ENCODE data around the gene KIZ. TPM values are rescaled to one million over a fixed set of nuclear protein-coding genes. Genes with fewer than 3 reads are reported as not detected.

Gene KIZ
- total RNA-seq, 1 experiment from 2014 or later, result 17.6 TPM

GRCh38 chr20:21184819-21185218 is 58.9 kb downstream of the KIZ start:
- DNase-seq (ENCODE audit: low read depth, low spot score) (no peak), ATAC-seq (no peak)
- TF ChIP-seq, protein P1, sequence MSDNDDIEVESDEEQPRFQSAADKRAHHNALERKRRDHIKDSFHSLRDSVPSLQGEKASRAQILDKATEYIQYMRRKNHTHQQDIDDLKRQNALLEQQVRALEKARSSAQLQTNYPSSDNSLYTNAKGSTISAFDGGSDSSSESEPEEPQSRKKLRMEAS (IDR thresholded peaks at IDR 0.05), result no peak
- peak; percentile 68; the same call in 1 of the 2 replicates for TF ChIP-seq ATF3 (IDR thresholded peaks at IDR 0.05)
- TF ChIP-seq CEBPB (IDR thresholded peaks at IDR 0.05; ENCODE audit: low read depth), result peak; percentile 89
- Histone ChIP-seq H3K9ac (ENCODE audit: low read length) (no peak overlapping the region), H3K79me2 (ENCODE audit: insufficient read depth, low read length) (no peaks in the 10 kb centered on the region), H3K27ac (ENCODE audit: low read depth, low read length) (no peak overlapping the region), H3K4me2 (ENCODE audit: low read length) (no peak overlapping the region), H3K9me2 (ENCODE audit: insufficient read depth) (no peaks in the 10 kb centered on the region), H2AFZ (ENCODE audit: low read depth, low read length, poor library complexity, severe bottlenecking) (no peak overlapping the region), H3K9me3 (ENCODE audit: control insufficient read depth in 1 of 2, insufficient read depth in 1 of 2, low read depth in 1 of 2, low read length in 2 of 2) (no peaks in the 10 kb centered on the region), H3K4me1 (ENCODE audit: control insufficient read depth in 1 of 2, insufficient read depth in 2 of 2, low read length in 2 of 2) (peaks cover 6 to 22% of the 10 kb centered on the region in 2 experiments), H4K20me1 (ENCODE audit: insufficient read depth) (no peaks in the 10 kb centered on the region), H3K4me3 (replicated peaks in 1 of 2; ENCODE audit: low read depth in 1 of 2, low read length in 2 of 2) (no peak overlapping the region), H3K36me3 (ENCODE audit: control insufficient read depth in 1 of 2, insufficient read depth in 2 of 2, low read length in 2 of 2) (no peaks in the 10 kb centered on the region), H3K27me3 (ENCODE audit: insufficient read depth, low read length) (no peaks in the 10 kb centered on the region)
- BruUV-seq (replicated peaks), result no TSS peak
- CTCF ChIA-PET, result no interaction called here
- RAD21 ChIA-PET (ENCODE audit: low non-redundant PET in 1 of 2, low total read pairs in 2 of 2, uncharacterized antibody in 2 of 2, unreplicated experiment in 2 of 2), result no interaction called here
- intact Hi-C loops (cut with micrococcal nuclease), result no loop called here
- POLR2A ChIA-PET, result no interaction called here

DNA sequence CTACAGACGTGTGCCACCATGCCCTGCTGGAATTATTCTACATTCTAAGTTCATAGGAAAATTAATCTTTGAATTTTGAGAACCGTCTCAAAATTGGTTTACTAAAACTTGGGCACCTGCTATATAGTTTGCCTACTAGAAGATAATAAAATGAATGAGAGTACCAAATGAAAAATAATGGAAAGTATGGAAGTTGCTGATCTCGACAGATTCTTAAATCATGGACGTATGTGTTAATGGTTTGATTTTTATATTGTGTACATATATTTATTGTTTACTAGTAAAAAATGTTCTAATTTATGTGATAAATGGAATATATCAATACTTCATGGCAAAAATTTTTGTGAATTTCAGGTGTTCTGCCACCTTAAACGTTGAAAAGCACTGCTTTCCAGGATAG is 60.0 kb downstream of the KIZ start:
- Histone ChIP-seq H3K9me3 (ENCODE audit: control insufficient read depth in 1 of 2, insufficient read depth in 1 of 2, low read depth in 1 of 2, low read length in 2 of 2) (no peaks in the 10 kb centered on the region), H4K20me1 (ENCODE audit: insufficient read depth) (no peaks in the 10 kb centered on the region)
- POLR2A ChIA-PET, result no interaction called here

More for the DNA sequence above, 60.0 kb downstream of the KIZ start:
- no TSS peak for BruUV-seq (replicated peaks)
- TF ChIP-seq ELF1 (IDR thresholded peaks at IDR 0.05; ENCODE audit: borderline replicate concordance, low read depth), result no peak
- Histone ChIP-seq H2AFZ (ENCODE audit: low read depth, low read length, poor library complexity, severe bottlenecking) (no peak overlapping the region), H3K4me3 (replicated peaks in 1 of 2; ENCODE audit: low read depth in 1 of 2, low read length in 2 of 2) (no peak overlapping the region), H3K79me2 (ENCODE audit: insufficient read depth, low read length) (no peaks in the 10 kb centered on the region), H3K27ac (ENCODE audit: low read depth, low read length) (no peak overlapping the region), H3K4me1 (ENCODE audit: control insufficient read depth in 1 of 2, insufficient read depth in 2 of 2, low read length in 2 of 2) (peaks cover 6 to 22% of the 10 kb centered on the region in 2 experiments), H3K4me2 (ENCODE audit: low read length) (no peak overlapping the region), H3K27me3 (ENCODE audit: insufficient read depth, low read length) (no peaks in the 10 kb centered on the region), H3K9me2 (ENCODE audit: insufficient read depth) (no peaks in the 10 kb centered on the region), H3K9ac (ENCODE audit: low read length) (no peak overlapping the region), H3K36me3 (ENCODE audit: control insufficient read depth in 1 of 2, insufficient read depth in 2 of 2, low read length in 2 of 2) (no peaks in the 10 kb centered on the region)
- ChIA-PET CTCF (no interaction called here), RAD21 (ENCODE audit: low non-redundant PET in 1 of 2, low total read pairs in 2 of 2, uncharacterized antibody in 2 of 2, unreplicated experiment in 2 of 2) (no interaction called here)
- intact Hi-C loops (cut with micrococcal nuclease), result no loop called here
- DNase-seq (ENCODE audit: low read depth, low spot score) (no peak), ATAC-seq (no peak)
